Mesenchymal stem cell (in vitro differentiated cells and primary cell): ENCODE data around the gene CEMIP.

Experiments used
- DNase-seq: peaks from one replicate; pipeline ENCODE4 v3.0.0-alpha.2; 2013
- H2AFZ ChIP-seq: one replicate; pipeline ENCODE4 v1.6.1; 2013; ENCODE audit warnings: low read depth, mild to moderate bottlenecking, control low read depth, inconsistent platforms, low read length, moderate library complexity
- H2AK5ac ChIP-seq: 2 replicates; pipeline ENCODE4 v1.6.1; 2013; ENCODE audit warnings: low read length, moderate library complexity, mild to moderate bottlenecking, inconsistent platforms; ENCODE audit not compliant: severe bottlenecking
- H2BK120ac ChIP-seq: one replicate; pipeline ENCODE4 v1.6.1; 2013; ENCODE audit warnings: low read depth, mild to moderate bottlenecking, inconsistent platforms, low read length, moderate library complexity
- H2BK12ac ChIP-seq, 2 experiments: one replicate each; pipeline ENCODE4 v1.6.1; 2013; ENCODE audit warnings: inconsistent platforms in 2 of 2, low read length in 2 of 2, mild to moderate bottlenecking in 2 of 2, moderate library complexity in 2 of 2, control low read depth in 1 of 2
- H2BK15ac ChIP-seq: one replicate; pipeline ENCODE4 v1.6.1; 2013; ENCODE audit warnings: mild to moderate bottlenecking, low read depth, inconsistent platforms; ENCODE audit not compliant: poor library complexity, severe bottlenecking
- H2BK5ac ChIP-seq: 2 replicates; pipeline ENCODE4 v1.6.1; 2013; ENCODE audit warnings: low read depth, mild to moderate bottlenecking, low read length, control low read depth, inconsistent platforms; ENCODE audit not compliant: poor library complexity, severe bottlenecking
- H3K14ac ChIP-seq, 2 experiments: one replicate each; pipeline ENCODE4 v1.6.1; 2013; ENCODE audit warnings: inconsistent platforms in 2 of 2, low read length in 2 of 2, control low read depth in 1 of 2, mild to moderate bottlenecking in 1 of 2, moderate library complexity in 1 of 2
- H3K18ac ChIP-seq, 2 experiments: one replicate each; pipeline ENCODE4 v1.6.1; 2013; ENCODE audit warnings: inconsistent platforms in 2 of 2, low read length in 2 of 2, control low read depth in 1 of 2, low read depth in 1 of 2, mild to moderate bottlenecking in 1 of 2
- H3K23ac ChIP-seq, 2 experiments: one replicate each; pipeline ENCODE4 v1.6.1; 2013; ENCODE audit warnings: inconsistent platforms in 2 of 2, low read length in 2 of 2, mild to moderate bottlenecking in 2 of 2, moderate library complexity in 2 of 2, control low read depth in 1 of 2
- H3K27ac ChIP-seq: 2 replicates; pipeline ENCODE4 v1.5.1; 2013; ENCODE audit warnings: mild to moderate bottlenecking, moderate library complexity, low read length, control low read depth, inconsistent platforms; ENCODE audit not compliant: poor library complexity, severe bottlenecking
- H3K27me3 ChIP-seq, 2 experiments: 2 replicates each; pipeline versions ENCODE4 v1.6.1 to v1.7.0; 2013; ENCODE audit warnings: low read length in 2 of 2, mild to moderate bottlenecking in 2 of 2, moderate library complexity in 2 of 2, control low read depth in 1 of 2, inconsistent platforms in 1 of 2; ENCODE audit not compliant: control insufficient read depth in 1 of 2, insufficient read depth in 1 of 2
- H3K36me3 ChIP-seq, 2 experiments: 2 replicates each; pipeline versions ENCODE4 v1.6.1 to v1.7.0; 2013; ENCODE audit warnings: low read length in 2 of 2, control low read depth in 1 of 2, inconsistent platforms in 1 of 2, low read depth in 1 of 2, mild to moderate bottlenecking in 1 of 2; ENCODE audit not compliant: insufficient read depth in 2 of 2, control insufficient read depth in 1 of 2
- H3K4ac ChIP-seq, 2 experiments: one replicate each; pipeline ENCODE4 v1.6.1; 2013; ENCODE audit warnings: inconsistent platforms in 2 of 2, low read length in 2 of 2, mild to moderate bottlenecking in 2 of 2, moderate library complexity in 2 of 2, control low read depth in 1 of 2, low read depth in 1 of 2
- H3K4me1 ChIP-seq: 2 replicates; pipeline ENCODE4 v1.6.1; 2013; ENCODE audit warnings: low read depth, low read length, control low read depth; ENCODE audit not compliant: control insufficient read depth, insufficient read depth
- H3K4me2 ChIP-seq: 2 replicates; pipeline ENCODE4 v1.6.1; 2013; ENCODE audit warnings: low read length, mild to moderate bottlenecking, inconsistent platforms; ENCODE audit not compliant: poor library complexity, severe bottlenecking
- H3K4me3 ChIP-seq, 2 experiments: 2 replicates each; pipeline versions ENCODE4 v1.5.1 to v1.7.0; 2013; ENCODE audit warnings: low read length in 2 of 2, mild to moderate bottlenecking in 2 of 2, control low read depth in 1 of 2, low read depth in 1 of 2; ENCODE audit not compliant: insufficient read depth in 1 of 2
- H3K79me1 ChIP-seq: replicated peaks from 2 replicates; pipeline ENCODE4 v1.6.1; 2013; ENCODE audit warnings: mild to moderate bottlenecking, control low read depth, low read length, inconsistent platforms; ENCODE audit not compliant: poor library complexity, severe bottlenecking
- H3K9ac ChIP-seq: 2 replicates; pipeline ENCODE4 v1.7.0; 2013; ENCODE audit warnings: mild to moderate bottlenecking, low read length, moderate library complexity
- H3K9me3 ChIP-seq: 2 replicates; pipeline ENCODE4 v1.7.0; 2013; ENCODE audit warnings: mild to moderate bottlenecking, low read length; ENCODE audit not compliant: control insufficient read depth
- H4K8ac ChIP-seq: one replicate; pipeline ENCODE4 v1.6.1; 2013; ENCODE audit warnings: inconsistent platforms, mild to moderate bottlenecking, low read length, moderate library complexity
- H4K91ac ChIP-seq: one replicate; pipeline ENCODE4 v1.6.1; 2013; ENCODE audit warnings: mild to moderate bottlenecking, low read length, inconsistent platforms
- WGBS: methylation state at CpG from one replicate; pipeline ENCODE4 v1.1.7; 2013; ENCODE audit warnings: mixed read lengths; 5-methylcytosine and 5-hydroxymethylcytosine counted together

The CEMIP gene

DNA sequence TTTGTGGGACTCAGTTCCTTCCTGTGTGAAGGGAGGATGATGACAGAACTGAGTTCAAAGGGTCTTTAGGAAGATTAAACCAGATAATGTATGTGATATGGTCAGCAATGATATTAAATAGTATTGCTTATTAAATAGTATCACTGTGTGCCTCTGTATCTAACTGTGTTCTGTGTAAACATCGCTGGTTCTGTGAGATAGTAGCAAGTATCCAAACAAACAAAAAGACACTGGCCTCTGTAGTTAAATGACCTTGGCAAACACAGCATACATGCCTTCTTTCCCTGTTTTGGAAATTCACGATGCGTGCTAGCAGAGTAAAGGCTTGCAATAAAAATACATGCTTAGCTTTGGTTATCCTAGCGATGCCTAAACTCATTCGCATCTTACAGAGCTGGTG is 134.4 kb downstream of the CEMIP start:
- H3K4me1 ChIP-seq, result no peaks in the 10 kb centered on the region
- WGBS, result 98% methylated on average over 5 of the region's 5 CpGs
- H3K27ac ChIP-seq, result no peak overlapping the region

DNA sequence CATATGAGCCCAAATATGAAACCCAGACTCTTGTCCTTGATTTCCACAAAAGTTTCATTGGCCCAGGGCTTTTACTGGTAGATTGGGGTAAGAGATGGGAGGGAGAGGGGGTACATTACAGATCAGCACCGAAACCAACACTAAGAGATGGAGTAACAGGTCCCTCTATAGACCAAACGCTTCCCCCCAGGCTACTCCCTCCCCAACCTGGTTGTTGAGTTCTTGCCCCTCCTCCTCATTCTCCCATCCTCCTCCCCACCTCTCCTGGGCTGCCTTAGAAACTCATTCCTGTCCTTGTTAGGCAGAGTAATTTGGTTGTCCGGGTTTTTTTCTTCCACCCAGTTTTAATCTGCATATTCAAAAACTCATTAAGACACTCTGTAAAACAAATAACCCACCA is 136.3 kb downstream of the CEMIP start:
- no peak overlapping the region for H3K4me2 ChIP-seq
- H3K27ac ChIP-seq, result no peak overlapping the region
- no peak overlapping the region for H4K8ac ChIP-seq
- H2BK15ac ChIP-seq, result no peak overlapping the region
- 16% methylated on average over 2 of the region's 3 CpGs for WGBS
- H3K9ac ChIP-seq, result no peak overlapping the region
- H3K4me1 ChIP-seq, result peaks cover 2% of the 10 kb centered on the region
- no peak overlapping the region for H2BK12ac ChIP-seq
- no peak overlapping the region for H2AK5ac ChIP-seq
- DNase-seq, result no peak
- H3K27me3 ChIP-seq, result peaks cover 0 to 4% of the 10 kb centered on the region in 2 experiments
- no peaks in the 10 kb centered on the region for H3K9me3 ChIP-seq
- no peak overlapping the region for H3K18ac ChIP-seq
- no peak overlapping the region for H3K4me3 ChIP-seq
- no peak overlapping the region for H3K4ac ChIP-seq
- no peak overlapping the region for H2BK5ac ChIP-seq
- H3K14ac ChIP-seq, result no peak overlapping the region
- H3K23ac ChIP-seq, result no peak overlapping the region
- H3K79me1 ChIP-seq, result no peaks in the 10 kb centered on the region
- no peak overlapping the region for H4K91ac ChIP-seq
- H2BK120ac ChIP-seq, result no peak overlapping the region
- H3K36me3 ChIP-seq, result peaks cover 3 to 95% of the 10 kb centered on the region in 2 experiments
- H2AFZ ChIP-seq, result no peak overlapping the region

More for the DNA sequence above, 134.4 kb downstream of the CEMIP start:
- no peak overlapping the region for H2AK5ac ChIP-seq
- no peak overlapping the region for H3K9ac ChIP-seq
- H2BK5ac ChIP-seq, result no peak overlapping the region
- H3K18ac ChIP-seq, result no peak overlapping the region
- H2BK120ac ChIP-seq, result no peak overlapping the region
- H3K79me1 ChIP-seq, result no peaks in the 10 kb centered on the region
- H3K4ac ChIP-seq, result no peak overlapping the region
- H3K27me3 ChIP-seq, result peaks cover 0 to 4% of the 10 kb centered on the region in 2 experiments
- no peak overlapping the region for H4K91ac ChIP-seq
- H3K4me3 ChIP-seq, result no peak overlapping the region
- no peak for DNase-seq
- H3K14ac ChIP-seq, result no peak overlapping the region
- no peak overlapping the region for H2AFZ ChIP-seq
- peaks cover 4 to 96% of the 10 kb centered on the region in 2 experiments for H3K36me3 ChIP-seq
- no peak overlapping the region for H3K23ac ChIP-seq
- H3K9me3 ChIP-seq, result no peaks in the 10 kb centered on the region
- H2BK12ac ChIP-seq, result no peak overlapping the region
- H3K4me2 ChIP-seq, result no peak overlapping the region
- no peak overlapping the region for H4K8ac ChIP-seq
- no peak overlapping the region for H2BK15ac ChIP-seq

DNA sequence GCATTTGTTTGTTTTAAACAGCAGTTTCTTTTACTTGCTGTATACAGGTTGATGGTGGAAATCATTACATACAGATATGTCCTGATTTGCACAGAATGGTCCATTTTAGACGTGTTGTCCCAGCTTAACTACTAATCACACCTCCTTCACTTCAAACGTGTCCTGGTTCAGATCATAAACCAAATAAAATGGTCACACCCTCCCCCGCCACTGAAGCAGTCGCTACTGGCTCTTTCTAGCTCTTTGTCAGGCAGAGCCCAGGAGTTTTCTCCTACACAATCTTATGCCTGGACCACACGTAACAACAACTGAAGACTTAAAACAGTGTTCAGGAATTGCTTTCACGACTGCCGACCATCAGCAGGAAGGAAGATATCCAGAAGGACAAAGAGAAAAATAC is 136.9 kb downstream of the CEMIP start:
- Histone ChIP-seq H3K4ac (no peak overlapping the region), H3K23ac (no peak overlapping the region), H4K91ac (no peak overlapping the region), H3K9me3 (no peaks in the 10 kb centered on the region), H3K27ac (no peak overlapping the region), H3K9ac (no peak overlapping the region), H2BK15ac (no peak overlapping the region), H2AK5ac (no peak overlapping the region), H3K4me2 (no peak overlapping the region), H3K18ac (no peak overlapping the region), H3K14ac (no peak overlapping the region), H4K8ac (no peak overlapping the region), H3K4me1 (peaks cover 2% of the 10 kb centered on the region), H3K4me3 (no peak overlapping the region), H2BK5ac (no peak overlapping the region), H3K79me1 (no peaks in the 10 kb centered on the region), H2BK120ac (no peak overlapping the region), H3K36me3 (peaks cover 3 to 95% of the 10 kb centered on the region in 2 experiments), H2AFZ (no peak overlapping the region), H2BK12ac (no peak overlapping the region), H3K27me3 (peaks cover 0 to 4% of the 10 kb centered on the region in 2 experiments)
- WGBS, result 68% methylated on average over 7 of the region's 7 CpGs
- no peak for DNase-seq

DNA sequence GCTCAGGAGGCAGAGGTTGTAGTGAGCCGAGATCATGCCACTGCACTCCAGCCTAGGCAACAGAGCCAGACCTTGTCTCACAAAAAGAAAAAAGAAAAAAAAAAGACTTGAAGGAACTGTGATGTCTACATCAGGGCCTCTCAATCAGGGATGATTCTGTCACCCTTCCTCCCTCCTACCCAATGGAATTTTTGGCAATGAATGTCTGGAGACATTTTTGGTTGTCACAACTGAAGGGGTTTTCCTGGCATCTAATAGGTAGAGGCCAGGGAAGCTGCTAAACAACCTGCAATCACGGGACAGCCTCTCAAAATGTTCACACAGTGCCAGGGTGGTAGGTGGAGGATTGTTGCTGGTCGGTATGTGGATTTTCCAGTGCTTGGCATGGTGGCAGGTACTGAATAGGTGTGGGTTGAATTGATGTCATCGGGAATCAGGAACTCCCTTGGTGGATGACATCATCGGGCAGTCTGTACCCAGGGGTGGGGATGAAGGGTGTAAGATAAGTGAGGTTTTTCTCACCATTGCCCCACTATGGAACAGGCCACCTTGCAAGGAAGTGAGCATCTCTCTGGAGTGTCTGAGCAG is 139.1 kb downstream of the CEMIP start:
- H3K4me3 ChIP-seq, result no peak overlapping the region
- no peak overlapping the region for H3K18ac ChIP-seq
- H3K4ac ChIP-seq, result no peak overlapping the region
- H3K9ac ChIP-seq, result no peak overlapping the region
- H4K8ac ChIP-seq, result no peak overlapping the region
- H3K27ac ChIP-seq, result no peak overlapping the region
- peaks cover 2% of the 10 kb centered on the region for H3K4me1 ChIP-seq
- H3K27me3 ChIP-seq, result peaks cover 0 to 4% of the 10 kb centered on the region in 2 experiments
- no peak overlapping the region for H2BK12ac ChIP-seq
- H3K79me1 ChIP-seq, result no peaks in the 10 kb centered on the region
- no peak overlapping the region for H3K14ac ChIP-seq
- H3K9me3 ChIP-seq, result no peaks in the 10 kb centered on the region
- H3K36me3 ChIP-seq, result peaks cover 3 to 95% of the 10 kb centered on the region in 2 experiments
- H3K4me2 ChIP-seq, result no peak overlapping the region
- H2AK5ac ChIP-seq, result no peak overlapping the region
- H2BK5ac ChIP-seq, result no peak overlapping the region
- 91% methylated on average over 4 of the region's 5 CpGs for WGBS
- no peak overlapping the region for H2BK120ac ChIP-seq
- no peak overlapping the region for H4K91ac ChIP-seq
- no peak for DNase-seq
- no peak overlapping the region for H2AFZ ChIP-seq
- no peak overlapping the region for H2BK15ac ChIP-seq
- H3K23ac ChIP-seq, result no peak overlapping the region
